Lung (tissue), 16 donors: ENCODE data around the gene GRAMD1C. TPM values are rescaled to one million over a fixed set of nuclear protein-coding genes. Genes with fewer than 3 reads are reported as not detected.

Source experiments
- ATAC-seq: fragments of 200-7000 bp; cut with Tn5 transposase; one replicate; pipeline ENCODE4 v1.9.1; 2020; ENCODE audit warnings: moderate number of reproducible peaks; ENCODE audit not compliant: insufficient read depth, low FRiP score
- DNase-seq, 3 donors: peaks; one replicate each; pipeline ENCODE4 v3.0.0-alpha.2; 2013 to 2017
- H3K27ac ChIP-seq, 2 donors: one replicate each; pipeline ENCODE4 v1.5.1; 2013; ENCODE audit warnings: mild to moderate bottlenecking in 2 of 2, moderate library complexity in 2 of 2, control low read depth in 1 of 2, inconsistent platforms in 1 of 2, low read depth in 1 of 2, low read length in 1 of 2
- H3K27me3 ChIP-seq, 3 donors: one replicate each; pipeline ENCODE4 v1.5.1; 2013; ENCODE audit warnings: low read length in 2 of 3; ENCODE audit not compliant: control insufficient read depth in 3 of 3, insufficient read depth in 3 of 3
- H3K36me3 ChIP-seq, 4 donors: one replicate each; pipeline ENCODE4 v1.5.1; 2013; ENCODE audit warnings: low read length in 4 of 4, mild to moderate bottlenecking in 1 of 4, moderate library complexity in 1 of 4; ENCODE audit not compliant: control insufficient read depth in 4 of 4, insufficient read depth in 4 of 4
- H3K4me1 ChIP-seq, 5 donors: one replicate each; pipeline ENCODE4 v1.5.1; 2013; ENCODE audit warnings: low read length in 5 of 5, mild to moderate bottlenecking in 2 of 5, moderate library complexity in 1 of 5; ENCODE audit not compliant: control insufficient read depth in 5 of 5, insufficient read depth in 5 of 5
- H3K4me3 ChIP-seq: one replicate; pipeline ENCODE4 v1.5.1; 2013; ENCODE audit warnings: mild to moderate bottlenecking, control low read depth, moderate library complexity
- H3K9ac ChIP-seq, 2 donors: one replicate each; pipeline ENCODE4 v1.5.1; 2013; ENCODE audit warnings: low read length in 2 of 2, control low read depth in 1 of 2; ENCODE audit not compliant: insufficient read depth in 1 of 2
- H3K9me3 ChIP-seq, 4 donors: one replicate each; pipeline ENCODE4 v1.5.1; 2013; ENCODE audit warnings: low read length in 3 of 4, mild to moderate bottlenecking in 1 of 4, moderate library complexity in 1 of 4; ENCODE audit not compliant: control insufficient read depth in 4 of 4, insufficient read depth in 3 of 4
- WGBS, 2 donors: extraction: QIAGEN DNeasy Blood & Tissue Kit; methylation state at CpG; one replicate each; pipeline ENCODE4 v1.1.7; 2013; 5-methylcytosine and 5-hydroxymethylcytosine counted together
- long read RNA-seq, 5 donors: transcript quantifications; one replicate each; lab custom pipeline, GENCODE V29; 2026
- polyA plus RNA-seq, 2 donors: library from polyadenylated mRNA; stranded (reverse); fragments of 200-250 nt; gene quantifications; one replicate each; pipeline ENCODE4 v1.2.1, GENCODE V29; 2013
- total RNA-seq, 2 donors: library from RNA; depleted of rRNA in 1 of 2; stranded (reverse); fragments of >200 nt in 1 of 2; gene quantifications; one replicate each; pipeline ENCODE4 v1.2.1, GENCODE V29; 2014 to 2021
- TF ChIP-seq, protein P1 (sequence below): IDR thresholded peaks from 2 replicates; pipeline ENCODE4 v1.5.1; 2012; ENCODE audit warnings: mild to moderate bottlenecking; ENCODE audit errors: control extremely low read depth, extremely low read depth
- donor health status: control.
- donor health status: control.
- donor health status: Bipolar disorder and iron deficiency.
- donor health status: healthy.
- donor health status: DM: yes; HTN: yes; CAD: no.

The GRAMD1C gene
- total RNA-seq (10 to 100 TPM in 1 of 2 donors, 1 to 10 TPM in 1; 7.5 to 12.9 TPM), polyA plus RNA-seq (10 to 100 TPM in 1 of 2 donors, 1 to 10 TPM in 1; 4.4 to 10.1 TPM)
- long read RNA-seq, donor 1 = 0 reads
- long read RNA-seq, donor 2 = 0 reads
- long read RNA-seq, donor 3 = 0 reads
- long read RNA-seq, donor 4 = 0 reads
- long read RNA-seq, donor 5, partial matches to known transcripts = 0 of 1 reads
- long read RNA-seq, donor 5, other reads (novel, unspliced or antisense) = 0 of 1 reads

DNA sequence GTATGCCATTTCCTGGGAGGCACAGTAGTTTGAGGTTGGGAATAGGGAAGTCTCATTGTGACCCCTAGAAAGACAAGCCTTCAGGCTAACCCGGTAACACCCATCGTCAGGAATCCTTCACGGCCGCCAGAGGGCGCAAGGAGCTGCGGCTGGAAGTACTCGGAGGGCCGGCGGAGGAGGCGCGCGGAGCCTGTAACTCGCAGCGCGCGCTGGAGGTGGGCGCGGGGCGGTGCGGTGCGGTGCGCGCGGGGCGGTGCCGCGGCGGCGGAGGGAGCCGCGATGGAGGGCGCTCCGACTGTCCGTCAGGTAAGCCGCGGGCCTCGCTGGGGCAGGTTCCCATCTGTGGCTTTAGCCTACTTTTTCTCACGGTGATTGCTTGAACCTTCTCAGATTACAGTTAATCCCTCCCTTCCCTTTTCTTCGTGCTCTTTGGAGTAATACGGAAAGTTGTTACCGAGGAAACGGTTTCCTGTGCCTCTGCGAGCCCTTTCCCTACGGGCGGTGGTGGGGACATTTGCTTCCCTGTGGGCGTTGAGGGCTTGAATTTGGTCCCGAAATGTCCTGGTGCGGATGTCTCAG lies at the start of gene GRAMD1C:
Gene GRAMD1C (plus strand): TSS at position 158 of the 579 bp plus-strand sequence. CDS start 122 bp downstream, at position 280.
- DNase-seq (peak; percentile 89 to 94 (median 91)), ATAC-seq (peak; percentile 98)
- H3K9ac ChIP-seq = peak within 1 kb of the TSS; percentile 46 to 86
- no peaks in the 10 kb centered on the region for H3K9me3 ChIP-seq
- H3K4me1 ChIP-seq = peaks cover 0 to 7% (median 0%) of the 10 kb centered on the region in 5 donors
- peak within 1 kb of the TSS in 1 of 2 donors; percentile 74 for H3K27ac ChIP-seq
- H3K36me3 ChIP-seq = no peaks in the 10 kb centered on the region
- 1% methylated on average over 46 to 48 of the region's 48 CpGs for WGBS, 2 donors
- H3K27me3 ChIP-seq = no peaks in the 10 kb centered on the region
- peak within 1 kb of the TSS; percentile 67 for H3K4me3 ChIP-seq
- TF ChIP-seq, protein P1, sequence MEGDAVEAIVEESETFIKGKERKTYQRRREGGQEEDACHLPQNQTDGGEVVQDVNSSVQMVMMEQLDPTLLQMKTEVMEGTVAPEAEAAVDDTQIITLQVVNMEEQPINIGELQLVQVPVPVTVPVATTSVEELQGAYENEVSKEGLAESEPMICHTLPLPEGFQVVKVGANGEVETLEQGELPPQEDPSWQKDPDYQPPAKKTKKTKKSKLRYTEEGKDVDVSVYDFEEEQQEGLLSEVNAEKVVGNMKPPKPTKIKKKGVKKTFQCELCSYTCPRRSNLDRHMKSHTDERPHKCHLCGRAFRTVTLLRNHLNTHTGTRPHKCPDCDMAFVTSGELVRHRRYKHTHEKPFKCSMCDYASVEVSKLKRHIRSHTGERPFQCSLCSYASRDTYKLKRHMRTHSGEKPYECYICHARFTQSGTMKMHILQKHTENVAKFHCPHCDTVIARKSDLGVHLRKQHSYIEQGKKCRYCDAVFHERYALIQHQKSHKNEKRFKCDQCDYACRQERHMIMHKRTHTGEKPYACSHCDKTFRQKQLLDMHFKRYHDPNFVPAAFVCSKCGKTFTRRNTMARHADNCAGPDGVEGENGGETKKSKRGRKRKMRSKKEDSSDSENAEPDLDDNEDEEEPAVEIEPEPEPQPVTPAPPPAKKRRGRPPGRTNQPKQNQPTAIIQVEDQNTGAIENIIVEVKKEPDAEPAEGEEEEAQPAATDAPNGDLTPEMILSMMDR = peak; percentile 83

DNA sequence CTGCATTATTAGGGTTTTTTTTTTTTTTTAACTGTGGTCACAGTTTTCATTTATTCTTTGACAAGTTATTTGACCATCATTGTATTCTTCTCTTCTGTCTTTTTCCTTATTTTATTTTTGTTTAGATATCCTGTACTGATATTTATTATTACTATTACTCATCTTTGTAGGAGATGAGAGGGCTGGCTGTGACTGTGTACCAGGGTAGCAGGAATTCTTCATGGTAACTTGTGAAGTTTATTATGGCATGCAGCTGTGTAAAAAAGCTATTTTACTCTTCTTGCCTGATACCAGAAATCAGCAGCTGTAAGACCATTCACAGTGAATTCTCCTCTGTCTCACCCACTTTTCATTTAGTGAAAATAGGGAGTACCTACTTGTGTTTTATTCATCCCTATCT lies 47.2 kb upstream of the GRAMD1C start:
- no peak overlapping the region for H3K9ac ChIP-seq
- H3K27ac ChIP-seq = no peak overlapping the region
- H3K27me3 ChIP-seq = no peaks in the 10 kb centered on the region
- TF ChIP-seq, protein P1 = no peak
- no peak overlapping the region for H3K4me3 ChIP-seq
- H3K36me3 ChIP-seq = peaks cover 15 to 25% (median 18%) of the 10 kb centered on the region in 4 donors
- H3K9me3 ChIP-seq = no peaks in the 10 kb centered on the region
- no peak for DNase-seq
- no peaks in the 10 kb centered on the region for H3K4me1 ChIP-seq
- no peak for ATAC-seq

DNA sequence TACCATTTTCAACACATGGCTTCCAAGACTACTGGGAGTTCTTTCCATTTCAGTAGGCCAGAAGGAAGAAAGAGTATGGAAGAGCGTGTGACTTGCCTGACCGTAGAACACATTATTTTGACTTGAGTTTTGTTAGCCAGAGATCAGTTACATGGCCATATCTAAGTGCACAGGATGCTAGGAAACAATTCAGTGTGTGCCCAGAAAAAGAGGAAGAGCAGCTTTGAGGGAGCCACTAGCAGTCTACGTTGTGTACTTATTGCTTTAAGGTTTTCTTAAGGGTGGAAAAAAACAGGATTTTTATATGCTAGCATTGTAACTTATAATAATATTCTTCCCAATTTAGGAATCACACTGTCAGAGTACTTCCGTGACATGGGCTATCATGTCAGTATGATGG lies 44.1 kb upstream of the GRAMD1C start:
- DNase-seq (no peak), ATAC-seq (no peak)
- H3K9me3 ChIP-seq = no peaks in the 10 kb centered on the region
- no peaks in the 10 kb centered on the region for H3K4me1 ChIP-seq
- H3K36me3 ChIP-seq = peaks cover 9 to 28% (median 12%) of the 10 kb centered on the region in 4 donors
- no peak overlapping the region for H3K27ac ChIP-seq
- no peak overlapping the region for H3K4me3 ChIP-seq
- TF ChIP-seq, protein P1 = no peak
- no peaks in the 10 kb centered on the region for H3K27me3 ChIP-seq
- WGBS, 2 donors = 61 to 85% methylated on average over 4 of the region's 4 CpGs
- no peak overlapping the region for H3K9ac ChIP-seq
